Left colon (tissue), 2 donors: Measurements from ENCODE around the gene CYBA. TPM values are rescaled to one million over a fixed set of nuclear protein-coding genes. Genes with fewer than 3 reads are reported as not detected.

Experiments
- ATAC-seq: fragments of 200-7000 bp; cut with Tn5 transposase; one replicate; pipeline ENCODE4 v1.9.1; 2020; ENCODE audit warnings: mild to moderate bottlenecking, moderate library complexity
- DNase-seq, 2 donors: peaks; one replicate each; pipeline ENCODE4 v3.0.0-alpha.2; 2020
- intact Hi-C, 2 donors: fragments of 100-400 bp; cut with DNase I in 1 of 2; cut with micrococcal nuclease in 1 of 2; formaldehyde crosslinking; loops; one replicate each; pipeline versions ENCODE4 v1.11.2 to v1.14.0; 2022; cut with DNase I, micrococcal nuclease
- total RNA-seq, 2 donors: library from RNA; stranded (reverse); fragmentation: NEBNext Ultra II Directional; extraction: Animal tissue kit (Norgen Biotek cat#: 25700); gene quantifications; one replicate each; pipeline ENCODE4 v1.2.1, GENCODE V29; 2021
- donor health status: DM: no; HTN: no; CAD: no.
- donor health status: DM: yes; HTN: yes; CAD: no.

Gene CYBA
- total RNA-seq, 2 donors from 2014 or later, result 277 to 382 TPM

- ATAC-seq, result no peak
- DNase-seq, result no peak
- intact Hi-C loops, result no loop called here
Measured at GRCh38 chr16:88687676-88688012, 36.8 kb upstream of the CYBA start.

- ATAC-seq (no peak), DNase-seq (no peak)
Measured at GRCh38 chr16:88687254-88687576, 36.4 kb upstream of the CYBA start.

GRCh38 chr16:88686439-88687253 is 35.8 kb upstream of the CYBA start, which contains the start of gene SNAI3:
Gene SNAI3, minus strand, starts transcription at chr16:88686507. Its CDS starts 101 bp downstream, at chr16:88686406.
- intact Hi-C loops, result no loop called here
- DNase-seq, result peak; percentile 85 to 94
- ATAC-seq, result peak; percentile 94

More at GRCh38 chr16:88687254-88687576, 36.4 kb upstream of the CYBA start:
- intact Hi-C loops, result no loop called here

GRCh38 chr16:88686062-88686438 is 35.2 kb upstream of the CYBA start:
- peak in 1 of 2 donors; percentile 66 for DNase-seq
- intact Hi-C loops, result no loop called here
- ATAC-seq, result peak; percentile 53

- DNase-seq (no peak), ATAC-seq (no peak)
- intact Hi-C loops, result no loop called here
Measured at GRCh38 chr16:88685156-88686061, 34.6 kb upstream of the CYBA start.

GRCh38 chr16:88684569-88685155 is 33.8 kb upstream of the CYBA start:
- intact Hi-C loops, result no loop called here
- no peak for ATAC-seq
- DNase-seq, result no peak

GRCh38 chr16:88681709-88682451 is 31.0 kb upstream of the CYBA start:
- DNase-seq (peak; percentile 69 to 74), ATAC-seq (no peak)
- intact Hi-C loops, result no loop called here

- intact Hi-C loops, result no loop called here
- ATAC-seq, result peak; percentile 77
- peak; percentile 70 to 83 for DNase-seq
Measured at GRCh38 chr16:88681084-88681680, 30.3 kb upstream of the CYBA start.

- DNase-seq (no peak), ATAC-seq (no peak)
- intact Hi-C loops, result no loop called here
Measured at GRCh38 chr16:88680554-88681083, 29.8 kb upstream of the CYBA start.

GRCh38 chr16:88678224-88678979 is 27.5 kb upstream of the CYBA start:
- DNase-seq (no peak), ATAC-seq (no peak)
- intact Hi-C loops, result no loop called here

- no peak for ATAC-seq
Measured at GRCh38 chr16:88677721-88678120, 26.9 kb upstream of the CYBA start.

GRCh38 chr16:88676502-88677242 is 25.8 kb upstream of the CYBA start:
- intact Hi-C loops, result no loop called here
- ATAC-seq (no peak), DNase-seq (no peak)

More at GRCh38 chr16:88677721-88678120, 26.9 kb upstream of the CYBA start:
- DNase-seq, result no peak
- intact Hi-C loops, result no loop called here

GRCh38 chr16:88673716-88674379 is 23.0 kb upstream of the CYBA start:
- intact Hi-C loops, result no loop called here
- DNase-seq (no peak), ATAC-seq (no peak)

- DNase-seq, result no peak
- intact Hi-C loops, result no loop called here
- peak; percentile 66 for ATAC-seq
Measured at GRCh38 chr16:88672776-88673175, 21.9 kb upstream of the CYBA start.

GRCh38 chr16:88671806-88672205 is 21.0 kb upstream of the CYBA start:
- intact Hi-C loops, result no loop called here
- ATAC-seq (no peak), DNase-seq (no peak)

GRCh38 chr16:88669980-88670379 is 19.1 kb upstream of the CYBA start:
- DNase-seq (no peak), ATAC-seq (no peak)
- intact Hi-C loops, result no loop called here
